ENCODE measurements around the gene CYTH1. TPM values are rescaled to one million over a fixed set of nuclear protein-coding genes. Genes with fewer than 3 reads are reported as not detected.
"Not testable (repeated sequence)": the region's sequence is repeated elsewhere in the genome, so short reads cannot be mapped to it uniquely, and the experiment has no call there.

The CYTH1 gene
- total RNA-seq, 1 donor from 2014 or later: 83.5 TPM

GRCh38 chr17:78761789-78762406 lies 20.2 kb downstream of the CYTH1 start:
- no peak for DNase-seq (ENCODE audit: low spot score)
- Mint-ChIP-seq H3K27ac (peak overlapping the region; percentile 69), H3K36me3 (ENCODE audit: low read depth) (peaks cover 22% of the 10 kb centered on the region), H3K9me3 (no peaks in the 10 kb centered on the region), H3K4me1 (ENCODE audit: low read depth) (peaks cover 53% of the 10 kb centered on the region), H3K4me3 (ENCODE audit: low read depth) (no peak overlapping the region), H3K27me3 (ENCODE audit: low read depth) (no peaks in the 10 kb centered on the region)
- intact Hi-C loops (cut with micrococcal nuclease): no loop called here

- H3K36me3 Mint-ChIP-seq (ENCODE audit: low read depth): peaks cover 30% of the 10 kb centered on the region
- no peak for DNase-seq (ENCODE audit: low spot score)
- H3K27me3 Mint-ChIP-seq (ENCODE audit: low read depth): no peaks in the 10 kb centered on the region
- peak overlapping the region; percentile 98 for H3K27ac Mint-ChIP-seq
- no peaks in the 10 kb centered on the region for H3K9me3 Mint-ChIP-seq
- H3K4me1 Mint-ChIP-seq (ENCODE audit: low read depth): peaks cover 59% of the 10 kb centered on the region
- H3K4me3 Mint-ChIP-seq (ENCODE audit: low read depth): peak overlapping the region; percentile 51
- intact Hi-C loops (cut with micrococcal nuclease): loop anchor here (1.0 to 5.0 kb wide), 2 partner anchors 15 to 57 kb away; no protein-coding TSS in a partner anchor
Observed at GRCh38 chr17:78759969-78760352, 22.1 kb downstream of the CYTH1 start.

- Mint-ChIP-seq H3K27me3 (ENCODE audit: low read depth) (no peaks in the 10 kb centered on the region), H3K36me3 (ENCODE audit: low read depth) (peaks cover 25% of the 10 kb centered on the region), H3K9me3 (no peaks in the 10 kb centered on the region), H3K4me1 (ENCODE audit: low read depth) (peaks cover 54% of the 10 kb centered on the region), H3K4me3 (ENCODE audit: low read depth) (peak overlapping the region; percentile 51), H3K27ac (peak overlapping the region; percentile 98)
- DNase-seq (ENCODE audit: low spot score): peak; percentile 69
- intact Hi-C loops (cut with micrococcal nuclease): loop anchor here (1.0 to 5.0 kb wide), 2 partner anchors 16 to 58 kb away; no protein-coding TSS in a partner anchor
Observed at GRCh38 chr17:78759203-78759968, 22.7 kb downstream of the CYTH1 start.

GRCh38 chr17:78753316-78754250 lies 28.5 kb downstream of the CYTH1 start:
- no peaks in the 10 kb centered on the region for H3K27me3 Mint-ChIP-seq (ENCODE audit: low read depth)

GRCh38 chr17:78751447-78752161 lies 30.5 kb downstream of the CYTH1 start:
- H3K4me3 Mint-ChIP-seq (ENCODE audit: low read depth): no peak overlapping the region
- no peak for DNase-seq (ENCODE audit: low spot score)
- peaks cover 65% of the 10 kb centered on the region for H3K4me1 Mint-ChIP-seq (ENCODE audit: low read depth)
- H3K27me3 Mint-ChIP-seq (ENCODE audit: low read depth): no peaks in the 10 kb centered on the region
- intact Hi-C loops (cut with micrococcal nuclease): no loop called here
- H3K9me3 Mint-ChIP-seq: no peaks in the 10 kb centered on the region
- peak overlapping the region; percentile 70 for H3K27ac Mint-ChIP-seq
- peaks cover 19% of the 10 kb centered on the region for H3K36me3 Mint-ChIP-seq (ENCODE audit: low read depth)

More at GRCh38 chr17:78753316-78754250, 28.5 kb downstream of the CYTH1 start:
- DNase-seq (ENCODE audit: low spot score): no peak
- Mint-ChIP-seq H3K27ac (peak overlapping the region; percentile 81), H3K36me3 (ENCODE audit: low read depth) (peaks cover 21% of the 10 kb centered on the region), H3K9me3 (no peaks in the 10 kb centered on the region), H3K4me3 (ENCODE audit: low read depth) (peak overlapping the region; percentile 5), H3K4me1 (ENCODE audit: low read depth) (peaks cover 64% of the 10 kb centered on the region)
- intact Hi-C loops (cut with micrococcal nuclease): no loop called here

GRCh38 chr17:78751000-78751399 lies 31.1 kb downstream of the CYTH1 start:
- H3K4me3 Mint-ChIP-seq (ENCODE audit: low read depth); H3K9me3 Mint-ChIP-seq; intact Hi-C loops (cut with micrococcal nuclease); H3K27me3 Mint-ChIP-seq (ENCODE audit: low read depth); DNase-seq (ENCODE audit: low spot score): not testable (repeated sequence)
- Mint-ChIP-seq H3K4me1 (ENCODE audit: low read depth) (peaks cover 68% of the 10 kb centered on the region), H3K36me3 (ENCODE audit: low read depth) (peaks cover 18% of the 10 kb centered on the region), H3K27ac (peak overlapping the region; percentile 70)

- H3K9me3 Mint-ChIP-seq: no peaks in the 10 kb centered on the region
- H3K27me3 Mint-ChIP-seq (ENCODE audit: low read depth): no peaks in the 10 kb centered on the region
- peak overlapping the region; percentile 89 for H3K27ac Mint-ChIP-seq
- peak overlapping the region; percentile 65 for H3K4me3 Mint-ChIP-seq (ENCODE audit: low read depth)
- H3K4me1 Mint-ChIP-seq (ENCODE audit: low read depth): peaks cover 81% of the 10 kb centered on the region
- H3K36me3 Mint-ChIP-seq (ENCODE audit: low read depth): peaks cover 19% of the 10 kb centered on the region
- peak; percentile 81 for DNase-seq (ENCODE audit: low spot score)
- intact Hi-C loops (cut with micrococcal nuclease): loop anchor here (2.0 kb wide), 2 partner anchors 32 to 40 kb away; no protein-coding TSS in a partner anchor
Observed at GRCh38 chr17:78748730-78749317, 33.2 kb downstream of the CYTH1 start.

GRCh38 chr17:78748048-78748729 lies 33.9 kb downstream of the CYTH1 start:
- no peaks in the 10 kb centered on the region for H3K9me3 Mint-ChIP-seq
- no peaks in the 10 kb centered on the region for H3K27me3 Mint-ChIP-seq (ENCODE audit: low read depth)
- intact Hi-C loops (cut with micrococcal nuclease): loop anchor here (2.0 kb wide), 2 partner anchors 33 to 39 kb away; no protein-coding TSS in a partner anchor
- peak overlapping the region; percentile 65 for H3K4me3 Mint-ChIP-seq (ENCODE audit: low read depth)
- peak overlapping the region; percentile 89 for H3K27ac Mint-ChIP-seq
- peaks cover 84% of the 10 kb centered on the region for H3K4me1 Mint-ChIP-seq (ENCODE audit: low read depth)
- peaks cover 21% of the 10 kb centered on the region for H3K36me3 Mint-ChIP-seq (ENCODE audit: low read depth)
- DNase-seq (ENCODE audit: low spot score): peak; percentile 46

GRCh38 chr17:78747488-78747887 lies 34.6 kb downstream of the CYTH1 start:
- peaks cover 81% of the 10 kb centered on the region for H3K4me1 Mint-ChIP-seq (ENCODE audit: low read depth)
- H3K9me3 Mint-ChIP-seq: no peaks in the 10 kb centered on the region
- DNase-seq (ENCODE audit: low spot score): no peak
- intact Hi-C loops (cut with micrococcal nuclease): loop anchor here (2.0 kb wide), 1 partner anchor 23 kb away; no protein-coding TSS in a partner anchor
- H3K27ac Mint-ChIP-seq: peak overlapping the region; percentile 89
- no peak overlapping the region for H3K4me3 Mint-ChIP-seq (ENCODE audit: low read depth)
- H3K27me3 Mint-ChIP-seq (ENCODE audit: low read depth): no peaks in the 10 kb centered on the region
- H3K36me3 Mint-ChIP-seq (ENCODE audit: low read depth): peaks cover 24% of the 10 kb centered on the region

- intact Hi-C loops (cut with micrococcal nuclease): loop anchor here (2.0 kb wide), 1 partner anchor 22 kb away; no protein-coding TSS in a partner anchor
- peak overlapping the region; percentile 89 for H3K27ac Mint-ChIP-seq
- DNase-seq (ENCODE audit: low spot score): no peak
Observed at GRCh38 chr17:78746949-78747269, 35.2 kb downstream of the CYTH1 start.

GRCh38 chr17:78746263-78746948 lies 35.7 kb downstream of the CYTH1 start:
- peaks cover 80% of the 10 kb centered on the region for H3K4me1 Mint-ChIP-seq (ENCODE audit: low read depth)
- H3K27ac Mint-ChIP-seq: peak overlapping the region; percentile 55
- H3K9me3 Mint-ChIP-seq: no peaks in the 10 kb centered on the region
- DNase-seq (ENCODE audit: low spot score): no peak
- intact Hi-C loops (cut with micrococcal nuclease): loop anchor here (2.0 kb wide), 1 partner anchor 22 kb away; no protein-coding TSS in a partner anchor
- H3K27me3 Mint-ChIP-seq (ENCODE audit: low read depth): no peaks in the 10 kb centered on the region
- H3K4me3 Mint-ChIP-seq (ENCODE audit: low read depth): no peak overlapping the region
- H3K36me3 Mint-ChIP-seq (ENCODE audit: low read depth): peaks cover 26% of the 10 kb centered on the region

More at GRCh38 chr17:78746949-78747269, 35.2 kb downstream of the CYTH1 start:
- H3K9me3 Mint-ChIP-seq: no peaks in the 10 kb centered on the region
- peaks cover 82% of the 10 kb centered on the region for H3K4me1 Mint-ChIP-seq (ENCODE audit: low read depth)
- no peak overlapping the region for H3K4me3 Mint-ChIP-seq (ENCODE audit: low read depth)
- H3K27me3 Mint-ChIP-seq (ENCODE audit: low read depth): no peaks in the 10 kb centered on the region
- peaks cover 25% of the 10 kb centered on the region for H3K36me3 Mint-ChIP-seq (ENCODE audit: low read depth)

Measured in activated T-helper 2 cell treated with anti-CD3 and anti-CD28 coated beads, Interferon-gamma antibody, Interleukin-2, Interleukin-4, amounts not matched to agents 10 μg/mL and 5 μg/mL and 100 μg/mL, durations not matched to agents 14 hours and 24 hours and 36 hours (primary cell).